ENCODE results near the gene FOXP4.

The FOXP4 gene

GRCh38 chr6:41549673-41550072 is 3.5 kb downstream of the FOXP4 start:
- Mint-ChIP-seq H3K36me3 (peaks cover 64% of the 10 kb centered on the region), H3K4me3 (peak overlapping the region; percentile 84), H3K9me3 (no peaks in the 10 kb centered on the region), H3K27ac (peak overlapping the region; percentile 20), H3K4me1 (peaks cover 56% of the 10 kb centered on the region)
- no peak for ATAC-seq
- DNase-seq (ENCODE audit: low spot score in 2 of 2) = no peak

GRCh38 chr6:41551086-41551700 is 5.0 kb downstream of the FOXP4 start:
- no peak overlapping the region for H3K27ac Mint-ChIP-seq
- ATAC-seq = no peak
- H3K4me3 Mint-ChIP-seq = no peak overlapping the region
- peaks cover 41% of the 10 kb centered on the region for H3K4me1 Mint-ChIP-seq
- peaks cover 60% of the 10 kb centered on the region for H3K36me3 Mint-ChIP-seq
- no peak for DNase-seq (ENCODE audit: low spot score in 2 of 2)
- H3K9me3 Mint-ChIP-seq = no peaks in the 10 kb centered on the region

GRCh38 chr6:41551857-41552256 is 5.7 kb downstream of the FOXP4 start:
- peaks cover 40% of the 10 kb centered on the region for H3K4me1 Mint-ChIP-seq

GRCh38 chr6:41552723-41553122 is 6.5 kb downstream of the FOXP4 start:
- ATAC-seq (no peak), DNase-seq (ENCODE audit: low spot score in 2 of 2) (no peak)
- H3K4me1 Mint-ChIP-seq = peaks cover 40% of the 10 kb centered on the region

More at GRCh38 chr6:41551857-41552256, 5.7 kb downstream of the FOXP4 start:
- no peak for DNase-seq (ENCODE audit: low spot score in 2 of 2)
- H3K36me3 Mint-ChIP-seq = peaks cover 63% of the 10 kb centered on the region
- no peak overlapping the region for H3K27ac Mint-ChIP-seq
- no peak for ATAC-seq
- H3K9me3 Mint-ChIP-seq = no peaks in the 10 kb centered on the region
- no peak overlapping the region for H3K4me3 Mint-ChIP-seq

GRCh38 chr6:41553405-41553999 is 7.3 kb downstream of the FOXP4 start:
- Mint-ChIP-seq H3K27ac (no peak overlapping the region), H3K4me3 (no peak overlapping the region), H3K4me1 (peaks cover 39% of the 10 kb centered on the region), H3K9me3 (no peaks in the 10 kb centered on the region), H3K36me3 (peaks cover 55% of the 10 kb centered on the region)
- DNase-seq (ENCODE audit: low spot score in 2 of 2) (no peak), ATAC-seq (no peak)

More at GRCh38 chr6:41552723-41553122, 6.5 kb downstream of the FOXP4 start:
- Mint-ChIP-seq H3K27ac (no peak overlapping the region), H3K36me3 (peaks cover 58% of the 10 kb centered on the region), H3K9me3 (no peaks in the 10 kb centered on the region), H3K4me3 (no peak overlapping the region)

- Mint-ChIP-seq H3K4me1 (peaks cover 33% of the 10 kb centered on the region), H3K9me3 (no peaks in the 10 kb centered on the region), H3K4me3 (no peak overlapping the region), H3K36me3 (peaks cover 36% of the 10 kb centered on the region), H3K27ac (no peak overlapping the region)
- no peak for DNase-seq (ENCODE audit: low spot score in 2 of 2)
- ATAC-seq = no peak
These were observed 9.4 kb downstream of the FOXP4 start for GRCh38 chr6:41555326-41556300.

GRCh38 chr6:41557335-41557734 is 11.2 kb downstream of the FOXP4 start:
- H3K27ac Mint-ChIP-seq = no peak overlapping the region
- ATAC-seq = no peak
- no peak overlapping the region for H3K4me3 Mint-ChIP-seq

GRCh38 chr6:41558033-41558807 is 12.0 kb downstream of the FOXP4 start:
- peak; percentile 25 for ATAC-seq
- Mint-ChIP-seq H3K4me3 (no peak overlapping the region), H3K4me1 (peaks cover 41% of the 10 kb centered on the region), H3K9me3 (no peaks in the 10 kb centered on the region), H3K36me3 (peaks cover 16% of the 10 kb centered on the region), H3K27ac (no peak overlapping the region)
- DNase-seq (ENCODE audit: low spot score in 2 of 2) = no peak

More at GRCh38 chr6:41557335-41557734, 11.2 kb downstream of the FOXP4 start:
- no peak for DNase-seq (ENCODE audit: low spot score in 2 of 2)
- H3K9me3 Mint-ChIP-seq = no peaks in the 10 kb centered on the region
- H3K4me1 Mint-ChIP-seq = peaks cover 34% of the 10 kb centered on the region
- peaks cover 25% of the 10 kb centered on the region for H3K36me3 Mint-ChIP-seq

- H3K27ac Mint-ChIP-seq = peak overlapping the region; percentile 92
- peaks cover 38% of the 10 kb centered on the region for H3K4me1 Mint-ChIP-seq
- H3K4me3 Mint-ChIP-seq = peak overlapping the region; percentile 84
- peaks cover 15% of the 10 kb centered on the region for H3K36me3 Mint-ChIP-seq
- no peaks in the 10 kb centered on the region for H3K9me3 Mint-ChIP-seq
- no peak for DNase-seq (ENCODE audit: low spot score in 2 of 2)
- no peak for ATAC-seq
These were observed 13.7 kb downstream of the FOXP4 start for GRCh38 chr6:41559655-41560427.

GRCh38 chr6:41560431-41561192 is 14.4 kb downstream of the FOXP4 start:
- Mint-ChIP-seq H3K4me1 (peaks cover 38% of the 10 kb centered on the region), H3K36me3 (peaks cover 22% of the 10 kb centered on the region), H3K4me3 (peak overlapping the region; percentile 84), H3K27ac (peak overlapping the region; percentile 92), H3K9me3 (no peaks in the 10 kb centered on the region)
- ATAC-seq (peak; percentile 95), DNase-seq (ENCODE audit: low spot score in 2 of 2) (peak; percentile 63 to 90)

GRCh38 chr6:41561416-41561815 is 15.2 kb downstream of the FOXP4 start:
- no peaks in the 10 kb centered on the region for H3K9me3 Mint-ChIP-seq
- peaks cover 27% of the 10 kb centered on the region for H3K36me3 Mint-ChIP-seq

GRCh38 chr6:41561931-41562911 is 16.0 kb downstream of the FOXP4 start:
- H3K36me3 Mint-ChIP-seq = peaks cover 33% of the 10 kb centered on the region
- no peak overlapping the region for H3K4me3 Mint-ChIP-seq
- peaks cover 38% of the 10 kb centered on the region for H3K4me1 Mint-ChIP-seq
- no peaks in the 10 kb centered on the region for H3K9me3 Mint-ChIP-seq
- no peak for DNase-seq (ENCODE audit: low spot score in 2 of 2)
- H3K27ac Mint-ChIP-seq = peak overlapping the region; percentile 67
- no peak for ATAC-seq

More at GRCh38 chr6:41561416-41561815, 15.2 kb downstream of the FOXP4 start:
- Mint-ChIP-seq H3K4me3 (peak overlapping the region; percentile 84), H3K4me1 (peaks cover 38% of the 10 kb centered on the region), H3K27ac (peak overlapping the region; percentile 67)
- ATAC-seq (no peak), DNase-seq (ENCODE audit: low spot score in 2 of 2) (no peak)
